A673 (cell line): ENCODE data around the gene NACC2. TPM values are rescaled to one million over a fixed set of nuclear protein-coding genes. Genes with fewer than 3 reads are reported as not detected.

Experiments
- BruUV-seq: library from RNA; stranded (reverse); fragments of 400-500 nt; replicated peaks from 2 replicates; lab custom pipeline; 2021; lab: Mats Ljungman, UMichigan
- CTCF ChIA-PET: fragments of 300-600 bp; sonication (Branson Sonifier 250); formaldehyde crosslinking; loops from one replicate; lab custom pipeline; 2022; ENCODE audit warnings: antibody characterized with exemption; lab: Charles Lee
- POLR2A ChIA-PET: fragments of 300-600 bp; sonication (Branson Sonifier 250); formaldehyde crosslinking; loops from one replicate; lab custom pipeline; 2022; ENCODE audit warnings: antibody characterized with exemption; ENCODE audit not compliant: low non-redundant PET; lab: Charles Lee
- DNase-seq: peaks from one replicate; pipeline ENCODE4 v3.0.0-alpha.2; 2015; ENCODE audit warnings: low spot score
- H3K27ac ChIP-seq: fragments of 200-600 bp; sonication (generic); 2 replicates; pipeline ENCODE4 v1.5.1; 2016; ENCODE audit warnings: mixed run types, low read depth, mild to moderate bottlenecking, mixed read lengths, antibody characterized with exemption, low read length; ENCODE audit not compliant: poor library complexity, severe bottlenecking
- H3K27me3 ChIP-seq: fragments of 200-600 bp; sonication (generic); replicated peaks from 2 replicates; pipeline ENCODE4 v1.6.1; 2017; ENCODE audit warnings: mixed run types, low read depth, mild to moderate bottlenecking, mixed read lengths, antibody characterized with exemption, low read length; ENCODE audit not compliant: insufficient read depth, poor library complexity
- H3K36me3 ChIP-seq: fragments of 200-600 bp; sonication (generic); 2 replicates; pipeline ENCODE4 v1.6.1; 2016; ENCODE audit warnings: mixed run types, mild to moderate bottlenecking, mixed read lengths, antibody characterized with exemption, low read length; ENCODE audit not compliant: insufficient read depth, poor library complexity, severe bottlenecking
- H3K4me1 ChIP-seq: fragments of 200-600 bp; sonication (generic); 2 replicates; pipeline ENCODE4 v1.6.1; 2017; ENCODE audit warnings: mixed run types, mild to moderate bottlenecking, mixed read lengths, antibody characterized with exemption, low read length; ENCODE audit not compliant: insufficient read depth, poor library complexity, severe bottlenecking
- H3K4me3 ChIP-seq: fragments of 200-600 bp; sonication (generic); 2 replicates; pipeline ENCODE4 v1.5.1; 2016; ENCODE audit warnings: low read depth, mixed run types, mild to moderate bottlenecking, mixed read lengths, low read length; ENCODE audit not compliant: poor library complexity, severe bottlenecking
- H3K9me3 ChIP-seq: fragments of 200-600 bp; sonication (generic); 2 replicates; pipeline ENCODE4 v1.6.1; 2016; ENCODE audit warnings: mixed run types, low read depth, mild to moderate bottlenecking, mixed read lengths, antibody characterized with exemption, low read length; ENCODE audit not compliant: poor library complexity, severe bottlenecking
- EZH2 ChIP-seq: fragments of 200-600 bp; sonication (generic); IDR thresholded peaks from 2 replicates; pipeline ENCODE4 v1.6.1; 2017; ENCODE audit warnings: borderline replicate concordance, low read depth, mild to moderate bottlenecking, mixed read lengths, antibody characterized with exemption, low read length; ENCODE audit not compliant: poor library complexity, severe bottlenecking
- intact Hi-C: fragments of 100-400 bp; cut with micrococcal nuclease; formaldehyde crosslinking; loops from one replicate; pipeline ENCODE4 v1.10.0; 2022; ENCODE audit not compliant: unreplicated experiment
- total RNA-seq: library from RNA; stranded (reverse); gene quantifications from 2 replicates; pipeline ENCODE4 v1.2.3, GENCODE V29; 2021
- TF ChIP-seq, protein P1 (sequence below): fragments of 300-800, 200-600 bp; sonication (generic); conservative IDR thresholded peaks from 2 replicates; pipeline ENCODE4 v1.5.1; 2017; ENCODE audit warnings: low read depth, mild to moderate bottlenecking, antibody characterized with exemption, low read length, moderate library complexity, mixed read lengths

NACC2 gene
- total RNA-seq, 1 experiment from 2014 or later = 19.5 TPM

DNA sequence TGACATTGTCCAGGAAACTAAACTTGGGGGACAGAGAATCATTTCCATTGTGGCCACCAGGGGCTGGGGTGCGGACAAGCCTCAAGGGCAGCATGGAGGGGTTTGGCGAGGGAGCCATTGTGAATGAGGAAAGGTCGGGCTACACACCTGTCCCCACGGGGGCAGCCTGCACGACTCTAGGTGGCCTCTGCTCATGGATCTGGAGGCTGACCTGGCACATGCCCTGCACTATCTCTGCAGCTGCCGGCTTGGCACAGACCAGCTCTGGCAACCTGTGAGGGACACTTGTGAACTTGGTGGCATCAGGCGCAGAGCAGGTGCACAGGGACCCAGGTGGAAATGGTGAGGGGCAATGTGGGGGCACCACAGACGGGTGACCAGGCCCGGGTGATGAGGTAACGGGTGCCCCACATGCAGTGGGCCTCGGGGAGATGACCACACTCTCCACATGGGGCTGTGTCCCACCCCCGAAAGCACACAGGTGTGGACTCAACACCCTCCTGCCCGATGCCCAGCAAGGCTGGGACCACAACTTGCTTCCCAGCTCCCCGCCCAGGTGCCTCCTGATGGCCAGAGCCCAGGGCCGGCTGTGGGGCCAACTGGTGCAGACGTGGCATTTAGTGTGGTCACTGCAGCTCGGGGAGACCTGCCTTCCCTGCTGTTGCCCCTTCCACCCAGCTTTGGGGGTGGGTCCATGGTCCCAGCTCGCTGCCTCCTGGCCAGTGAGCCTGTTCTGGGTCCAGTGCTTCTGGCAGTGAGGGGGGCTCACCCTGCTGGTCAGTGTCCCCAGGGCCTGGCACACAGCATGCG lies 73.0 kb downstream of the NACC2 start:
- no peak for DNase-seq
- ChIA-PET CTCF (no interaction called here), POLR2A (no interaction called here)

DNA sequence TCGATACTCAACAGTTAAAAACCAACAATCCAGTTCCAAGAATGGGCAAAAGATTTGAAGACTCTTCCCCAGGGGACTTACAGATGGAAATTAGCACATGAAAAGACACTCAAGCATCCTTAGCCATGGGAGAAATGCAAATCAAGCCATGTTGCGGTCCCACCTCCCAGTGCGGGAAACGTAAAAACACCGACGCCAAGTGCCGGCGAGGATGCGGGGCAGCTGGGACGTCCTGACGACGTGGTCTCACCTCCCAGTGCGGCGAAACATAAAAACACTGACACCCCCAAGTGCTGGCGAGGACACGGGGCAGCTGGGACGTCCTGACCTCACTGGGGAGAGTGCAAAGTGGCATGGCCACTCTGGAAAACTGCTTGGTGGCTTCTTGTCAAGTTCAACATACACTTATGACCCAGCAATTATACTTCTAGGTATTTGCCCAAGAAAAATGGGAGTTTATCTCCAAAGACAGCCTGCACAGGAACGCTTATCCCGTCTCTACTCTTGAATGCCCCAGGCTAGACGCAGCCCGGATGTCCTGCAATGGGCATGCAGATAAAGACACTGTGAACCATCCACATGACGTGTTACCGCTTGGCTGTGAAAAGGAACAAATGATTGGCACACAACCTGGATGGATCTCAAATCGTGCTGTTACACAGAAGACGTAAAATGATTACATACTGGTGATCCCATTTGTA lies 73.8 kb downstream of the NACC2 start:
- POLR2A ChIA-PET = no interaction called here

More for the DNA sequence above, 73.0 kb downstream of the NACC2 start:
- Histone ChIP-seq H3K36me3 (no peaks in the 10 kb centered on the region), H3K9me3 (no peaks in the 10 kb centered on the region), H3K27me3 (no peaks in the 10 kb centered on the region), H3K27ac (no peak overlapping the region), H3K4me1 (peaks cover 23% of the 10 kb centered on the region), H3K4me3 (no peak overlapping the region)
- BruUV-seq = no TSS peak
- TF ChIP-seq, protein P1, sequence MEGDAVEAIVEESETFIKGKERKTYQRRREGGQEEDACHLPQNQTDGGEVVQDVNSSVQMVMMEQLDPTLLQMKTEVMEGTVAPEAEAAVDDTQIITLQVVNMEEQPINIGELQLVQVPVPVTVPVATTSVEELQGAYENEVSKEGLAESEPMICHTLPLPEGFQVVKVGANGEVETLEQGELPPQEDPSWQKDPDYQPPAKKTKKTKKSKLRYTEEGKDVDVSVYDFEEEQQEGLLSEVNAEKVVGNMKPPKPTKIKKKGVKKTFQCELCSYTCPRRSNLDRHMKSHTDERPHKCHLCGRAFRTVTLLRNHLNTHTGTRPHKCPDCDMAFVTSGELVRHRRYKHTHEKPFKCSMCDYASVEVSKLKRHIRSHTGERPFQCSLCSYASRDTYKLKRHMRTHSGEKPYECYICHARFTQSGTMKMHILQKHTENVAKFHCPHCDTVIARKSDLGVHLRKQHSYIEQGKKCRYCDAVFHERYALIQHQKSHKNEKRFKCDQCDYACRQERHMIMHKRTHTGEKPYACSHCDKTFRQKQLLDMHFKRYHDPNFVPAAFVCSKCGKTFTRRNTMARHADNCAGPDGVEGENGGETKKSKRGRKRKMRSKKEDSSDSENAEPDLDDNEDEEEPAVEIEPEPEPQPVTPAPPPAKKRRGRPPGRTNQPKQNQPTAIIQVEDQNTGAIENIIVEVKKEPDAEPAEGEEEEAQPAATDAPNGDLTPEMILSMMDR = no peak
- no peak for TF ChIP-seq EZH2
- intact Hi-C loops = no loop called here

DNA sequence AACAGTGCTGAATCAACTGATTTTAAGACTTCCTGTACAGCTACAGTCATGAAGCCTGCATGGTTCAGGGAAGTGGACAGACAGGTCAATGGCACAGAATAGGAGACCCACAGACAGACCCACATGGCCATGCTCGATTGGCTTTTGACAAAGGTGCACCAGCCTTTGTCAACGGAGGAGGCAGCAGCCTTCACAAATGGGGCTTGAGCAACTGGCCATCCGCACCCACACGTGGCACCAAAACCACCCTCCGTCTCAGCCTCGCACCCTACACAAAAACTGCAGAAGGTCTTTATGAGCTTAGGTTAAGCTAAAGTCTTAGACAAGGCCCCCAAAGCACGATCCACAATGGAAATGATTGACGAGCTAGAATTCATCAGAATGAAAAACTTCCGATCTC lies 74.4 kb downstream of the NACC2 start:
- intact Hi-C loops = no loop called here
- Histone ChIP-seq H3K4me1 (peaks cover 22% of the 10 kb centered on the region), H3K4me3 (no peak overlapping the region), H3K36me3 (no peaks in the 10 kb centered on the region), H3K27ac (no peak overlapping the region), H3K9me3 (no peaks in the 10 kb centered on the region), H3K27me3 (no peaks in the 10 kb centered on the region)
- ChIA-PET CTCF (no interaction called here), POLR2A (no interaction called here)
- no peak for DNase-seq
- no peak for TF ChIP-seq EZH2
- TF ChIP-seq, protein P1 = no peak
- no TSS peak for BruUV-seq

More for the DNA sequence above, 73.8 kb downstream of the NACC2 start:
- Histone ChIP-seq H3K4me1 (peaks cover 23% of the 10 kb centered on the region), H3K27me3 (no peaks in the 10 kb centered on the region), H3K36me3 (no peaks in the 10 kb centered on the region), H3K27ac (no peak overlapping the region), H3K9me3 (no peaks in the 10 kb centered on the region), H3K4me3 (no peak overlapping the region)
- intact Hi-C loops = no loop called here
- BruUV-seq = no TSS peak
- DNase-seq = no peak
- TF ChIP-seq EZH2 = no peak
- TF ChIP-seq, protein P1 = no peak
- CTCF ChIA-PET = no interaction called here
